GM23338 (cell line): Measurements from ENCODE around the gene CLEC3B. TPM values are rescaled to one million over a fixed set of nuclear protein-coding genes. Genes with fewer than 3 reads are reported as not detected.

Experiments
- ATAC-seq: fragments of 200-7000 bp; cut with Tn5 transposase; 3 replicates; pipeline ENCODE4 v1.9.1; 2020
- DNase-seq: peaks from one replicate; pipeline ENCODE4 v3.0.0-alpha.2; 2015; ENCODE audit warnings: low spot score
- H2AFZ ChIP-seq: fragments of 200-600 bp; sonication (generic); 2 replicates; pipeline ENCODE4 v1.8.0; 2016; ENCODE audit warnings: antibody characterized with exemption, mild to moderate bottlenecking, moderate library complexity
- H3F3A ChIP-seq: fragments of 200-600 bp; sonication (generic); replicated peaks from 2 replicates; pipeline ENCODE4 v1.8.0; 2017; ENCODE audit warnings: antibody characterized with exemption, mixed run types, low read depth
- H3K27ac ChIP-seq: fragments of 200-600 bp; sonication (generic); 2 replicates; pipeline ENCODE4 v1.6.1; 2016; ENCODE audit warnings: low read depth
- H3K27me3 ChIP-seq: fragments of 200-600 bp; sonication (generic); 2 replicates; pipeline ENCODE4 v1.8.0; 2016; ENCODE audit warnings: mild to moderate bottlenecking, mixed run types, moderate library complexity; ENCODE audit not compliant: insufficient read depth
- H3K36me3 ChIP-seq: fragments of 200-600 bp; sonication (generic); 2 replicates; pipeline ENCODE4 v1.8.0; 2016; ENCODE audit warnings: mild to moderate bottlenecking; ENCODE audit not compliant: insufficient read depth
- H3K4me1 ChIP-seq: fragments of 200-600 bp; sonication (generic); 2 replicates; pipeline ENCODE4 v1.8.0; 2016; ENCODE audit warnings: mild to moderate bottlenecking, moderate library complexity; ENCODE audit not compliant: insufficient read depth
- H3K4me2 ChIP-seq: fragments of 200-600 bp; sonication (generic); 2 replicates; pipeline ENCODE4 v1.7.1; 2017; ENCODE audit warnings: mixed run types
- H3K4me3 ChIP-seq: fragments of 200-600 bp; sonication (generic); 2 replicates; pipeline ENCODE4 v1.6.1; 2016; ENCODE audit warnings: mixed run types
- H3K79me2 ChIP-seq: fragments of 200-600 bp; sonication (generic); replicated peaks from 2 replicates; pipeline ENCODE4 v1.8.0; 2017; ENCODE audit warnings: mild to moderate bottlenecking; ENCODE audit not compliant: insufficient read depth
- H3K9me2 ChIP-seq: fragments of 200-600 bp; sonication (generic); 2 replicates; pipeline ENCODE4 v1.8.0; 2017; ENCODE audit not compliant: insufficient read depth
- H4K20me1 ChIP-seq: fragments of 200-600 bp; sonication (generic); replicated peaks from 2 replicates; pipeline ENCODE4 v1.8.0; 2017; ENCODE audit warnings: mild to moderate bottlenecking; ENCODE audit not compliant: insufficient read depth
- H3K27ac Mint-ChIP-seq: 2 replicates; pipeline ENCODE4 v1.8.0; 2020; ENCODE audit warnings: inconsistent platforms, mild to moderate bottlenecking, moderate library complexity, mixed read lengths
- H3K27me3 Mint-ChIP-seq: 3 replicates; pipeline ENCODE4 v1.8.0; 2022; ENCODE audit warnings: low read depth, mild to moderate bottlenecking, moderate library complexity, mixed read lengths, inconsistent platforms; ENCODE audit not compliant: insufficient read depth, poor library complexity
- H3K36me3 Mint-ChIP-seq: 3 replicates; pipeline ENCODE4 v1.8.0; 2021; ENCODE audit warnings: low read depth, mild to moderate bottlenecking, inconsistent platforms, moderate library complexity, mixed read lengths
- H3K4me1 Mint-ChIP-seq: 3 replicates; pipeline ENCODE4 v1.8.0; 2020; ENCODE audit warnings: mild to moderate bottlenecking, inconsistent platforms, mixed read lengths
- H3K4me3 Mint-ChIP-seq: 3 replicates; pipeline ENCODE4 v1.8.0; 2021; ENCODE audit warnings: moderate library complexity, mild to moderate bottlenecking, inconsistent platforms, mixed read lengths
- H3K9me3 Mint-ChIP-seq: 3 replicates; pipeline ENCODE4 v1.8.0; 2020; ENCODE audit warnings: moderate library complexity, mild to moderate bottlenecking, inconsistent platforms, mixed read lengths
- CREB1 ChIP-seq: fragments of 250-450 bp; sonication (Bioruptor Pico); IDR thresholded peaks from 2 replicates; pipeline ENCODE4 v1.5.0; 2020; ENCODE audit warnings: low read depth, mild to moderate bottlenecking, moderate library complexity
- CTCF ChIP-seq, 2 experiments: fragments of 200-600 bp in 1 of 2; sonication (generic) in 1 of 2; conservative IDR thresholded peaks; 2 replicates each; pipeline versions ENCODE4 v1.5.1 to v1.6.1; 2016 to 2017; ENCODE audit warnings: antibody characterized with exemption in 2 of 2, low read depth in 2 of 2, mild to moderate bottlenecking in 2 of 2, moderate library complexity in 1 of 2
- ETS1 ChIP-seq: IDR thresholded peaks from 2 replicates; pipeline ENCODE4 v1.6.1; 2016; ENCODE audit warnings: antibody characterized with exemption
- EZH2 ChIP-seq: fragments of 200-600 bp; sonication (generic); IDR thresholded peaks from one replicate; pipeline ENCODE4 v1.8.0; 2017; ENCODE audit warnings: antibody characterized with exemption, mild to moderate bottlenecking, low read depth; ENCODE audit not compliant: unreplicated experiment
- EZH2phosphoT487 ChIP-seq: fragments of 200-600 bp; sonication (generic); IDR thresholded peaks from one replicate; pipeline ENCODE4 v1.8.1; 2018; ENCODE audit warnings: antibody characterized with exemption; ENCODE audit not compliant: unreplicated experiment
- JUNB ChIP-seq: IDR thresholded peaks from one replicate; pipeline ENCODE4 v1.6.1; 2016; ENCODE audit warnings: antibody characterized with exemption; ENCODE audit not compliant: unreplicated experiment
- POLR2AphosphoS5 ChIP-seq: IDR thresholded peaks from 2 replicates; pipeline ENCODE4 v1.6.1; 2016; ENCODE audit warnings: antibody characterized with exemption, low read depth
- REST ChIP-seq: IDR thresholded peaks from one replicate; pipeline ENCODE4 v1.6.1; 2018; ENCODE audit warnings: antibody characterized with exemption; ENCODE audit not compliant: unreplicated experiment
- ZNF114 ChIP-seq: fragments of 250-450 bp; sonication (Bioruptor Pico); IDR thresholded peaks from 2 replicates; pipeline ENCODE4 v1.5.0; 2020; ENCODE audit warnings: mild to moderate bottlenecking, moderate library complexity
- ZNF331 ChIP-seq: fragments of 250-450 bp; sonication (Bioruptor Pico); IDR thresholded peaks from 2 replicates; pipeline ENCODE4 v1.5.0; 2020; ENCODE audit warnings: low read depth, mild to moderate bottlenecking, moderate library complexity
- polyA plus RNA-seq: library from polyadenylated mRNA; unstranded; fragments of >200 nt; fragmentation: Nextera tagmentation; extraction: Ambion mirVana; gene quantifications from 2 replicates; pipeline ENCODE4 v1.2.1, GENCODE V29; 2016
- total RNA-seq: library from RNA; depleted of rRNA; stranded (reverse); fragments of >200 nt; shearing (Covaris generic); gene quantifications from 2 replicates; pipeline ENCODE4 v1.2.3, GENCODE V29; 2014

CLEC3B gene
- total and polyA plus RNA-seq, 2 experiments from 2014 or later = not detected

- no peak for TF ChIP-seq REST
- no peak for TF ChIP-seq JUNB
- no peak for TF ChIP-seq CREB1 (CRISPR knock-in tag)
- TF ChIP-seq CTCF (conservative IDR thresholded peaks at IDR 0.05; ENCODE audit: low read depth in 2 of 2) = no peak
These were observed 42.6 kb upstream of the CLEC3B start (continued) for GRCh38 chr3:44983484-44983941.

GRCh38 chr3:44984335-44984734, 41.8 kb upstream of the CLEC3B start:
- TF ChIP-seq EZH2phosphoT487 (no peak), ZNF114 (CRISPR knock-in tag) (no peak), EZH2 (no peak), ZNF331 (CRISPR knock-in tag) (no peak), JUNB (no peak), ETS1 (no peak), POLR2AphosphoS5 (no peak), CTCF (conservative IDR thresholded peaks at IDR 0.05; ENCODE audit: low read depth in 2 of 2) (no peak), CREB1 (CRISPR knock-in tag) (no peak), REST (no peak)
- no peak for ATAC-seq

More at GRCh38 chr3:44984335-44984734, 41.8 kb upstream of the CLEC3B start:
- Histone ChIP-seq H3K79me2 (peaks cover 95% of the 10 kb centered on the region), H3K4me2 (no peak overlapping the region), H2AFZ (no peak overlapping the region), H3K27me3 (no peaks in the 10 kb centered on the region), H3K27ac (no peak overlapping the region), H3K9me2 (peaks cover 4% of the 10 kb centered on the region; the same call in 1 of the 2 replicates), H3K36me3 (no peaks in the 10 kb centered on the region; the same call in 1 of the 2 replicates), H3K4me1 (peaks cover 8% of the 10 kb centered on the region), H4K20me1 (peaks cover 60% of the 10 kb centered on the region), H3K4me3 (no peak overlapping the region), H3F3A (0 out of 2 replicates have a peak, but pooled peaks cover 1% of the 10 kb centered on the region)
- Mint-ChIP-seq H3K27me3 (peaks cover 3% of the 10 kb centered on the region), H3K36me3 (peaks cover 54% of the 10 kb centered on the region), H3K4me3 (no peak overlapping the region), H3K27ac (no peak overlapping the region), H3K9me3 (peaks cover 24% of the 10 kb centered on the region), H3K4me1 (peaks cover 22% of the 10 kb centered on the region)
- no peak for DNase-seq
